Testis (tissue), 3 donors: ENCODE measurements around the gene NFKBIZ. TPM values are rescaled to one million over a fixed set of nuclear protein-coding genes. Genes with fewer than 3 reads are reported as not detected.
"Not testable (repeated sequence)": the region's sequence is repeated elsewhere in the genome, so short reads cannot be mapped to it uniquely, and the experiment has no call there.

Experiments
- DNase-seq: peaks from one replicate; pipeline ENCODE4 v3.0.0-alpha.2; 2019
- H3K27ac ChIP-seq, 2 donors: fragments of 200-600 bp; sonication (generic); one replicate each; pipeline ENCODE4 v1.5.1; 2019
- H3K27me3 ChIP-seq: fragments of 200-600 bp; sonication (generic); one replicate; pipeline ENCODE4 v1.5.1; 2019
- H3K36me3 ChIP-seq: fragments of 200-600 bp; sonication (generic); one replicate; pipeline ENCODE4 v1.5.1; 2017; ENCODE audit warnings: low read depth; ENCODE audit errors: missing control alignments
- H3K4me1 ChIP-seq: fragments of 200-600 bp; sonication (generic); one replicate; pipeline ENCODE4 v1.5.1; 2019
- H3K4me3 ChIP-seq, 2 donors: fragments of 200-600 bp; sonication (generic); one replicate each; pipeline ENCODE4 v1.5.1; 2017 to 2019
- H3K9me3 ChIP-seq: fragments of 200-600 bp; sonication (generic); one replicate; pipeline ENCODE4 v1.5.1; 2017
- CTCF ChIP-seq, 3 experiments: fragments of 450-650 bp in 2 of 3; fragments of 200-600 bp in 1 of 3; sonication (generic) in 1 of 3; IDR thresholded peaks; one replicate each; pipeline ENCODE4 v1.5.1; 2016 to 2019; ENCODE audit warnings: antibody characterized with exemption in 3 of 3, mild to moderate bottlenecking in 2 of 3, moderate library complexity in 1 of 3
- POLR2A ChIP-seq: fragments of 450-650 bp; IDR thresholded peaks from one replicate; pipeline ENCODE4 v1.6.1; 2017; ENCODE audit warnings: antibody characterized with exemption, mild to moderate bottlenecking, moderate library complexity
- WGBS, 2 donors: methylation state at CpG; one replicate each; pipeline ENCODE4 v1.1.5; 2018; 5-methylcytosine and 5-hydroxymethylcytosine counted together
- intact Hi-C: fragments of 100-400 bp; cut with DNase I; formaldehyde crosslinking; loops from one replicate; pipeline ENCODE4 v1.15.1; 2023; ENCODE audit warnings: low total_unique reads
- polyA plus RNA-seq: library from polyadenylated mRNA; stranded (reverse); fragments of 350-450 nt; fragmentation: Illumina TruSeq; extraction: RNeasy Lipid Tissue Mini Kit (QIAGEN cat#74804); gene quantifications from one replicate; pipeline ENCODE4 v1.2.3, GENCODE V29; 2014; ENCODE audit warnings: low read depth, low replicate concordance; ENCODE audit not compliant: insufficient read depth
- total RNA-seq, 2 donors: library from RNA; depleted of rRNA; stranded (reverse); fragments of >200 nt; gene quantifications; one replicate each; pipeline ENCODE4 v1.2.3, GENCODE V29; 2016

Gene NFKBIZ
- total and polyA plus RNA-seq, 3 donors from 2014 or later: 5.4 to 14.7 (median 6.9) TPM

- H3K27me3 ChIP-seq: no peaks in the 10 kb centered on the region
- no peaks in the 10 kb centered on the region for H3K36me3 ChIP-seq
- H3K27ac ChIP-seq: no peak overlapping the region
- 92 to 95% methylated on average over 5 of the region's 5 CpGs for WGBS, 2 donors
- no peak overlapping the region for H3K4me3 ChIP-seq
- intact Hi-C loops: no loop called here
- TF ChIP-seq CTCF (IDR thresholded peaks at IDR 0.05) (no peak), POLR2A (no peak)
- H3K9me3 ChIP-seq: no peaks in the 10 kb centered on the region
- no peak for DNase-seq
- H3K4me1 ChIP-seq: no peaks in the 10 kb centered on the region
These were observed 10.7 kb downstream of the NFKBIZ start for GRCh38 chr3:101859882-101860448.

GRCh38 chr3:101861212-101861788 lies 12.0 kb downstream of the NFKBIZ start:
- 88 to 89% methylated on average over 3 of the region's 3 CpGs for WGBS, 2 donors
- no peak overlapping the region for H3K27ac ChIP-seq
- no peaks in the 10 kb centered on the region for H3K36me3 ChIP-seq
- no peak for DNase-seq
- H3K4me3 ChIP-seq: no peak overlapping the region
- H3K9me3 ChIP-seq: no peaks in the 10 kb centered on the region
- H3K27me3 ChIP-seq: no peaks in the 10 kb centered on the region
- no peaks in the 10 kb centered on the region for H3K4me1 ChIP-seq
- intact Hi-C loops: no loop called here
- no peak for TF ChIP-seq POLR2A
- TF ChIP-seq CTCF (IDR thresholded peaks at IDR 0.05): no peak

- Histone ChIP-seq H3K9me3 (no peaks in the 10 kb centered on the region), H3K27me3 (no peaks in the 10 kb centered on the region), H3K4me1 (no peaks in the 10 kb centered on the region), H3K36me3 (no peaks in the 10 kb centered on the region), H3K4me3 (no peak overlapping the region), H3K27ac (no peak overlapping the region)
- TF ChIP-seq POLR2A (no peak), CTCF (IDR thresholded peaks at IDR 0.05) (no peak)
- intact Hi-C loops: no loop called here
- no peak for DNase-seq
- WGBS, 2 donors: 78 to 84% methylated on average over 5 of the region's 5 CpGs
These were observed 12.6 kb downstream of the NFKBIZ start for GRCh38 chr3:101861789-101862415.

- TF ChIP-seq POLR2A (no peak), CTCF (IDR thresholded peaks at IDR 0.05) (no peak)
- no peaks in the 10 kb centered on the region for H3K4me1 ChIP-seq
- H3K4me3 ChIP-seq: no peak overlapping the region
- intact Hi-C loops: no loop called here
- H3K36me3 ChIP-seq: no peaks in the 10 kb centered on the region
- no peak overlapping the region for H3K27ac ChIP-seq
- 88 to 91% methylated on average over 3 of the region's 3 CpGs for WGBS, 2 donors
- H3K9me3 ChIP-seq: no peaks in the 10 kb centered on the region
- no peaks in the 10 kb centered on the region for H3K27me3 ChIP-seq
- no peak for DNase-seq
These were observed 13.3 kb downstream of the NFKBIZ start for GRCh38 chr3:101862416-101863165.

DNA sequence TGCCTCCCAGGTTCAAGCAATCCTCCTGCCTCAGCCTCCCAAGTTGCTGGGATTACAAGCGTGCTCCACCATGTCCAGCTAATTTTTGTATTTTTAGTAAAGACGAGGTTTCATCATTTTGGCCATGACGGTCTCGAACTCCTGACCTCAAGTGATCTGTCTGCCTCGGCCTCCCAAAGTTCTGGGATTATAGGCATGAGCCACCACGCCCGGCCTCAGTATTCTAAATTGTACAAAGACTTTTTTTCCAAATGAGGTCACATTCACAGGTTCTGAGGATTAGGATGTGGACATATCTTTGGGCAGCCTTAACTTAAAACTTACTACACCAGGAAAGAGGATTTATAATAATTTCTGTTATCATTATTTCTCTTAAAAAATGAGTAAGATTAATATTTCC lies 15.6 kb downstream of the NFKBIZ start:
- H3K9me3 ChIP-seq, H3K36me3 ChIP-seq, H3K27ac ChIP-seq, H3K4me1 ChIP-seq, H3K27me3 ChIP-seq, intact Hi-C loops, H3K4me3 ChIP-seq, DNase-seq: not testable (repeated sequence)
- WGBS, 2 donors: 97% methylated on average over 7 of the region's 7 CpGs
